HG02852 (cell line): ENCODE results near the gene DNAH6.
"Not testable (repeated sequence)": the region's sequence is repeated elsewhere in the genome, so short reads cannot be mapped to it uniquely, and the experiment has no call there.

Experiments used
- ATAC-seq: cut with Tn5 transposase; IDR thresholded peaks from one replicate; pipeline ENCODE4 v1.9.1; 2021; ENCODE audit warnings: mild to moderate bottlenecking, moderate library complexity; ENCODE audit not compliant: unreplicated experiment

DNAH6 gene

GRCh38 chr2:84732897-84733778, 216.8 kb downstream of the DNAH6 start:
- ATAC-seq, result no peak

- ATAC-seq, result no peak
Observed at GRCh38 chr2:84735389-84735788, 219.1 kb downstream of the DNAH6 start.

DNA sequence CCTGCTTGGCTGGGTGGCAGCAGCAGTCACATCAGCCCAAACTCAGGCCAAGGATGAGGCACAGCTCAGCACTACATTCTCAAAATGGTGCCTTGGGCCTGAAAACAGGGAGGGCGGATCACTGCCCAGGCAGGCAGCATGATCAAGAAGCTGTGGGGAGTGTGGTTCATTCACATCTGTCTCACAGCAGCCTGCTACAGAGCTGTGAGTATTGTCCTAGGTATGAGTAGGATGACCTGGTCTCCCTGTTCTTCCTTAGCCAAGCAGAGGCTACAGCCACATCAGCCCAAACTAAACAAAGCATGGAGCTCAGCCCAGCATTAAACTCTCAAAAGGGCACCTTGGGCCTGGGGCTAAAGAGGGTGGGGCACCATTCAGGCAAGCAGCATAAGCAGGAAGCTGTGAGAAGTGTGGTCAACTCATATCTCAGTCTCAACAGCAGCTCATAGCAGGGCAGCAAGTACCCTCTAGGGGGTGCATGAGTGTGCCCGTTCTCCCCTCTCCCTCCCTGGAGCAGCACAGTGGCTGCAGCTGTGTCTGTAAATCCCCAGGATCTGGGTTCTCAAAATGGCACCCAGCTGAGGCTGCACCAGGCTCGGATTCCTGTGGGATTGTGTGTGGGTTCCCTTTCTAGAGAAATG, 225.0 kb downstream of the DNAH6 start:
- ATAC-seq, result peak; percentile 93

DNA sequence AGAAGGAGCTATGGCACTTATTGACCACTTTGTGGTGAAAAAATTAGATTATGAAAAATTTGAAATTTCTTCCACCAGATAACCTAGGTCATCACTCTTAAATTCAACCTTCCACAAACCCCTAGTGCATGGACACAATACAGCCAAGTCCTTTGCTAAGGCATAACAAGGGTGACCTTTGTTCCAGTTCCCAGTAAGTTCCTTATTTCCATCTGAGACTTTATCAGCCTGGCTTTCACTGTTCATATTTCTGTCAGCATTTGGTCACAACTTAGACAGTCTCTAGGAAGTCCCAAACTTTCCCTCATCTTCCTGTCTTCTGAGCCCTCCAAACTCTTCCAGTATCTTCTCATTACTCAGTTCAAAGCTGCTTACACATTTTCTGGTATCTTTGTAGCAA, 232.0 kb downstream of the DNAH6 start:
- ATAC-seq, result no peak

DNA sequence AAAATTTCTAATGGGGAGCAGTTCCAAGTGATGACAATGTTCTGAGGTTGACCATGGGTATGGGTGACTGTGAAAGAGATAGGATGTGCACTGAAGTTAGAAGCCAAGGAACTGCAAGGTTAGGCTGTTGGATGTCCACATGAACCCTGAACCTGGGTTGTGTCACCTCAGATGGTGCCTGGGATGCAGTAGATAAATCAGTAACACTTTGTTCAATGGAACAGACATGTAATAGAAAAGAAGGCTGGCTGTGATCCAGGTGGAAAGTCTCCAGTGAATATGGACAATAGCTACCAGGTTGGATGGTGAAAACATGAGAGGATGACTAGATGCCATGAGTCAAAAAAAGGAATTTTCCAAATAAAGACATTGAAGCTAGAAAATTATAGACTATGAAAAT, 233.1 kb downstream of the DNAH6 start:
- no peak for ATAC-seq

GRCh38 chr2:84755096-84755495, 238.8 kb downstream of the DNAH6 start:
- ATAC-seq, result no peak

- no peak for ATAC-seq
Observed at GRCh38 chr2:84757648-84758047, 241.3 kb downstream of the DNAH6 start.

DNA sequence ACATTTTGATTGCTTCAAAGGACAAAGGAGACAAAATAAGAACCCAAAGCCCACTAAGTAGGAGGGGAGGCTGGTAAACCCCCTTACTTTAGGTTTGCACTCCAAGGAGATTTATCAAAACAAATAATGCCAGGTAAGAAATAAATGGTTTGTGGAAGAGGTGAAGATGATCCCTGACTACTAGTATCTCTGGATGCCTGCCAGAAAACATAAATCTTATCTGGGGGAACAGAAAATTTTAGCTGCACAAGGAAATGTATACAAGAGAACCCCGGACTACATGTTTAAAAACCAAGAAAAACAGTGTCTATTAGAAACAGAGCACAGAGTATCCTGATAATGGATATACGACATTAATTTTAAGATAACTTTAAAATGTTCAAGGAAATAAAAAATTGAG, 250.5 kb downstream of the DNAH6 start:
- no peak for ATAC-seq

- ATAC-seq, result no peak
Observed at GRCh38 chr2:84768840-84769239, 252.5 kb downstream of the DNAH6 start.

- no peak for ATAC-seq
Observed at GRCh38 chr2:84770280-84770679, 254.0 kb downstream of the DNAH6 start.

GRCh38 chr2:84771251-84771650, 255.0 kb downstream of the DNAH6 start:
- ATAC-seq, result no peak

- not testable (repeated sequence) for ATAC-seq
Observed at GRCh38 chr2:84773562-84773961, 257.3 kb downstream of the DNAH6 start.

GRCh38 chr2:84776011-84776410, 259.7 kb downstream of the DNAH6 start:
- ATAC-seq, result no peak

DNA sequence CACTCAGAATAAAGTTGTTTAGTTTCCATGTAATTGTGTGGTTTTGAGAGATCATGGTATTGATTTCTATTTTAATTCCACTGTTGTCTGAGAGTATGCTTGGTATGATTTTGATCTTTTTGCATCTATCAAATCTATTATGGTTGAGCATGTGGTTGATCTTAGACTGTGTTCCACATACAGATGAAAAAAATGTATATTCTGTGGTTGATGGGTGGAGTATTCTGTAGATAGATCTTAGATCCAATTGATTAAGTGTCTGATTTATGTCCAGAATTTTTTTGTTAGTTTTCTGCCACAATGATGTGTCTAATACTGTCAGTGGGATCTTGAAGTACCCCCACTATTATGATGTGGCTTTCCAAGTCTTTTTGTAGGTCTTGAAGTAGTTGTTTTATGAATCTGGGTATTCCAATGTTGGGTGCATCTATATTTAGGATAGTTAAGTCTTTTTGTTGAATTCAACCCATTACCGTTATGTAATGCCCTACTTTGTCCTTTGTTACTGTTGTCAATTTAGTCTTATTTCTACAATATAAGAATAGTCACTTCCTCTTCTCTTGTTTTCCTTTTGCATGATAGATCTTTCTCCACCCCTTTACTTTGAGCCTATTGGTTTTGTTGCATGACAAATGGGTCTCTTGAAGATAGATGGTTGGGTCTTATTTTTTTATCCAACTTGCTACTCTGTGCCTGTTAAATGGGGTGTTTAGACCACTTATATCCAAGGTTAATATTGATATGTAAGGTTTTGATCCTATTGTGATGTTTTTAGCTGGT, 262.8 kb downstream of the DNAH6 start:
- ATAC-seq, result no peak

GRCh38 chr2:84779781-84780180, 263.5 kb downstream of the DNAH6 start:
- no peak for ATAC-seq

DNA sequence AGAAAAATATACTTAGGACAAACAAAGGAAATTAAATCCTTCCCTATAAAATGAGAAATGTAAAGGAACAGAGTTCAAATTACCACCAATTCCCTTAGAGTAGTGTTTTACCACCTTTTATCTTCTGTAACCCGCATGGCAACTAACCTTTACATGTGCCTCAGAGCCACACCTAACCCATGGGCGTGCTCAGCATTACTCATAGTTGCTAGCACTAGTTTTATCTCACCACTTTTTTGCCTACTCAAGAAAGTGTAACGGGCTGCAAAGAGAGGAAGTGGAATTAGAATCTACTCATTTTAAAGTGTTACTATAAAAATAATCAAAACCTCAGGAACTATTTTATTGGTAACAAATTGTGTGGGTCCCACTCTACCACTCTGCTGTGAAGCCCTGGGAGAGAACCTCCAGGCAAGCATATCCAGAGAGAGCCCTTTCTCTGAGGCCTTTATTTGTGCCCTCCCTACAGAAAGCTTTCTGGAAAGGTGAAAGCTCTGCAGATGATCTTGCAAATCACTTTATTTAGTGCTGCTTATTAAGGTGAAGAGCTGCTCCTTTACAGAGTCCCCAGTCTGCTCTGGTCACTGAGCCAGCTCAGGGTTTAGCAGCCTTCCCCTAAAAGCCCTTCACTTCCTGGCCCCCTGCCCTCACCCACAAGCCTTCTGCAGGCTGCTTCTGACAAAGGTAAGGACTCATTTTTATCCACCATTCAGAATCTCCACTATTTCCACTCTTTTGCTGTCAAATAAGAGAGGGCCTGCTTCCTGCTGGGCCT, 265.8 kb downstream of the DNAH6 start:
- peak; percentile 95 for ATAC-seq

GRCh38 chr2:84782717-84783442, 266.6 kb downstream of the DNAH6 start:
- no peak for ATAC-seq

DNA sequence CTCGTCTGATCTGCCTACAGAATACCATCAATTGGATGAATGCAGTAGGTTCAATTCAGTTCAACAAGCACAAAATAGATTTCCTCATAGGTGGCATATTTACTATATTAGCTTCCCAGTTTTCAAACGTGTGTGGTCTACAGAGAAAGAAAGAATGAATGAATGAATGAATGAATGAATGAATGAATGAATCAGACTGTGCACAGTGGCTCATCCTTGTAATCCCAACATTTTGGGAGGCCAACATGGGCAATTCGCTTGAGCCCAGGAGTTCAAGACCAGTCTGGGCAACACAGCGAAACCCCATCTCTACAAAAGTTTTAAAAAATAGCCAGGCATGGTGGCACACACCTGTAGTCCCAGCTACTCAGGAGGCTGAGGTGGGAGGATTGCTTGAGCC, 269.7 kb downstream of the DNAH6 start:
- ATAC-seq, result no peak

GRCh38 chr2:84786601-84787000, 270.3 kb downstream of the DNAH6 start:
- ATAC-seq, result no peak

DNA sequence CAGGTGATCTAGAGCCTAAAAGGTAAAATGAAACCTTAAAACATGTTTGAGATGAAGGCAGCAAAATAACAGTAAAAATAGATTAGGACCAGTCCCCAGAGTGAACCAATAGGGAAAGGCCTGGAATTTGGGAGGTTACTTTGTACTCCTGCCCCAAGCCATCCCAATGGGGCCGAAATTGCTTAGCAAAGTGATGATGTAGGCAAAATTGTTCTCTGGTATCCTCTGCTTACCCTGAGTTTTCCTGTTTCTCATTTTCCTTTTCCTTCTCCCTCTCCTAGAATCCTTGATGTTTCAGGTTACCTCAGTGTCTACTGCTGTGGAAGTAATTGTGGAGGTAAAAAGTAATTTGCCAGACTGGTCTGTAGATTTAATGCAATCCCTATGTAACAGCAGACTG, 271.7 kb downstream of the DNAH6 start:
- ATAC-seq, result no peak
